ENCODE measurements around the gene ADORA1. TPM values are rescaled to one million over a fixed set of nuclear protein-coding genes. Genes with fewer than 3 reads are reported as not detected.
A peak's percentile ranks its signal among the peaks of the same experiment; 100 is the strongest.

Gene ADORA1
- total RNA-seq, 2 experiments from 2014 or later: not detected

DNA sequence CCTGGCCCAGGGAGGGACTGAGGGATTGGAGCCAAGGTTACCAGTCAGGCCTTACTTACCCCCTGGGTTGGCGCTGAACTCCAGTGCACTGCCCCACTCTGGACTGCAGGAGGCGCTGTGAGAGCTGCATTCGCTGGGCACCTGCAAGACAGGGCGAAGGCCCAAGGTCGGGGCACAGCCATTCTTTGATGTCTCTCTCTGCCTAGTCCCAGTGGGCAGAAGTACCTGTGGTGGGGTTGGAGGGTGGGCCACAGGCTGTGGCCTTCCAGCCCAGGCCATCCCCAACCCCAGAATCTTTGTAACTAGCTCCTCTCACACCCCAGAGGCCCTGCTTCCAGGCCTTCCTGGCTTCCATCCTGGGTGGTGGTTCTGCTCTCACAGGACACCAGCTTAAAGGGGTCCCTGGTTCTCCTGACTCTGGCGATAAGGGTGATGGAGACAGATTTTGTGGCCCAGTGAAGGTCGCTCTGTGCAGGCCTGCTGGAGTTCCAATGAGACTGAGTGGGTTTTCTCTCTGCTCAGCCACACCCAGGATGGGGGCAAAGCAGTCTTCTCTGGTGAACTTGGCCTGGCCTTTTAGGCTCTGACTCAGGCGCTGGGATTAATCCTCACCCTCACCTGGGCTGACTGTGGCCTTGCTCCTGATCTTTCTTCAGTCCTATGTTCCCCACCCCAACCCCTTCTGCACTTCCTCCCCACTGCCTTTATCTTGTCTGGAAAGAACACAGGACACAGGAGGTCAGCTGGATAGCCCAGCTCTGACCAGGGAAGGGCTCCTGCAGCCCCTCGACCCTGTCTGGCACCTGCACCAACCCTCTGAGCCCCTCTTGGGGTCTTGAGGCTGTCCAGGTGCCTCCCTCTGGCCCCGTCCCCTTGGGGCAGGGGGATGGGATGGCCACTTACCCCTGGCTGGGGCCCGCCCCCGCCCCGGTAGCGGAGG, 42.7 kb upstream of the ADORA1 start:
- Histone ChIP-seq H2AFZ (ENCODE audit: low read length) (no peak overlapping the region), H3K4me2 (ENCODE audit: low read length) (no peak overlapping the region), H3K9me2 (ENCODE audit: insufficient read depth, low read length) (no peaks in the 10 kb centered on the region), H3K27ac (ENCODE audit: low read depth, low read length, poor library complexity, severe bottlenecking) (no peak overlapping the region), H3K4me3 (ENCODE audit: low read depth, low read length, poor library complexity, severe bottlenecking) (no peak overlapping the region), H3K36me3 (ENCODE audit: insufficient read depth, low read length) (no peaks in the 10 kb centered on the region), H4K20me1 (ENCODE audit: insufficient read depth, low read length) (no peaks in the 10 kb centered on the region), H3K9me3 (ENCODE audit: low read length) (no peaks in the 10 kb centered on the region), H3K79me2 (ENCODE audit: insufficient read depth, low read depth, low read length) (no peaks in the 10 kb centered on the region), H3K4me1 (ENCODE audit: insufficient read depth, low read length, poor library complexity, severe bottlenecking) (no peaks in the 10 kb centered on the region)
- ChIA-PET CTCF (ENCODE audit: unreplicated experiment) (interaction anchor here (0.6 kb wide), 1 partner anchor 837 kb away, joined by 8 read pairs; no protein-coding TSS in a partner anchor), POLR2A (no interaction called here)
- peak; percentile 22 for DNase-seq (ENCODE audit: low spot score)
- no TSS peak for BruUV-seq (replicated peaks)
- intact Hi-C loops (cut with micrococcal nuclease; ENCODE audit: unreplicated experiment): no loop called here
- TF ChIP-seq EZH2phosphoT487 (IDR thresholded peaks at IDR 0.05; ENCODE audit: borderline replicate concordance, low read depth, low read length): no peak
- TF ChIP-seq, protein P1, sequence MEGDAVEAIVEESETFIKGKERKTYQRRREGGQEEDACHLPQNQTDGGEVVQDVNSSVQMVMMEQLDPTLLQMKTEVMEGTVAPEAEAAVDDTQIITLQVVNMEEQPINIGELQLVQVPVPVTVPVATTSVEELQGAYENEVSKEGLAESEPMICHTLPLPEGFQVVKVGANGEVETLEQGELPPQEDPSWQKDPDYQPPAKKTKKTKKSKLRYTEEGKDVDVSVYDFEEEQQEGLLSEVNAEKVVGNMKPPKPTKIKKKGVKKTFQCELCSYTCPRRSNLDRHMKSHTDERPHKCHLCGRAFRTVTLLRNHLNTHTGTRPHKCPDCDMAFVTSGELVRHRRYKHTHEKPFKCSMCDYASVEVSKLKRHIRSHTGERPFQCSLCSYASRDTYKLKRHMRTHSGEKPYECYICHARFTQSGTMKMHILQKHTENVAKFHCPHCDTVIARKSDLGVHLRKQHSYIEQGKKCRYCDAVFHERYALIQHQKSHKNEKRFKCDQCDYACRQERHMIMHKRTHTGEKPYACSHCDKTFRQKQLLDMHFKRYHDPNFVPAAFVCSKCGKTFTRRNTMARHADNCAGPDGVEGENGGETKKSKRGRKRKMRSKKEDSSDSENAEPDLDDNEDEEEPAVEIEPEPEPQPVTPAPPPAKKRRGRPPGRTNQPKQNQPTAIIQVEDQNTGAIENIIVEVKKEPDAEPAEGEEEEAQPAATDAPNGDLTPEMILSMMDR (conservative IDR thresholded peaks at IDR 0.05; ENCODE audit: low read length): peak; percentile 76

DNA sequence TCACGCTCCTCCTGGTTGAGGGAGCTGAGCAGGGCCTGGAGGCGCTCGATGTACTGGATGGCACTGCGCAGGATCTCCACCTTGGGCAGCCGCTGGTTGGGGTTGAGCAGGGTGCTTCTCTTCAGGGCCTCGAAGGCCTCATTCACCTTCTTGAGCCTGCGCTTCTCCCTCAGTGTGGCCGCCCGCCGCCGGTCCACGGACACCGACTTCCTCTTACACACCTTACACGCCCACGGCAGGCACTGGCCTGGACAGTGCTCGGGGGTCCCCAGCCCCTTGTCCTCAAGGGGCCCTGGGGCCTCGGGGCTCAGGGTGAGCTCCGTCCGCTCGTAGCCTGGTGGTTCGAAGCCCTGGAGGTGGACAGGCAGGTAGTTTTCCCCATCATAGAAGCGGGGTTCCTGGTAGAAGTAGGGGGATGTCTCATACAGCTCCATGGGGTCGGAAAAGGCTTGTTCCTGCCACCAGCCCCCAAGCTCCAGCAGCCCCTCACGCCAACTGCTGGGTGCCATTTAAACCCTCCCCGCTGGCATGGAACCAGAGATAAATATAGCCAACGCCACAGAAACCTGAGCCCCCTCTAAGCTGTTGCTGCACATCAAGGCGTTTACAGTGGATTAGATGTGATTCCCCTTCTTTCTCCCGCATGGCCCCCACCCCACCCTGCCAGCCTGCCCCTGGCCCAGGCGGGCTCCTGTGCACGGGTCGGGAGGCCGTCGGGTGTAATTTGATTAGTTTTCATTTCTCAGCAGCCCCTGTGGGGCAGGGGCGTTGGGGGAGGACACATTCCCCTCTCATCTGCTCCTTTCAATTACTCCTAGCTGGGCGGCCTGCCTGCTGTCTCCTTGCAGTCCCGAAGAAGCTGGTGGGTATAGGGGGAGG, 41.8 kb upstream of the ADORA1 start, which contains the start of gene MYOG:
MYOG (minus strand) TSS at position 485 of the 879 bp plus-strand sequence; CDS start at position 434, 51 bp downstream.
- Histone ChIP-seq H3K4me2 (ENCODE audit: low read length) (no peak within 1 kb of the TSS), H4K20me1 (ENCODE audit: insufficient read depth, low read length) (no peaks in the 10 kb centered on the region), H3K9me3 (ENCODE audit: low read length) (no peaks in the 10 kb centered on the region), H3K27ac (ENCODE audit: low read depth, low read length, poor library complexity, severe bottlenecking) (no peak within 1 kb of the TSS), H3K4me3 (ENCODE audit: low read depth, low read length, poor library complexity, severe bottlenecking) (no peak within 1 kb of the TSS), H3K4me1 (ENCODE audit: insufficient read depth, low read length, poor library complexity, severe bottlenecking) (no peaks in the 10 kb centered on the region), H2AFZ (ENCODE audit: low read length) (no peak within 1 kb of the TSS), H3K79me2 (ENCODE audit: insufficient read depth, low read depth, low read length) (no peaks in the 10 kb centered on the region), H3K36me3 (ENCODE audit: insufficient read depth, low read length) (no peaks in the 10 kb centered on the region), H3K9me2 (ENCODE audit: insufficient read depth, low read length) (no peaks in the 10 kb centered on the region)
- BruUV-seq (replicated peaks): no TSS peak
- no peak for DNase-seq (ENCODE audit: low spot score)
- ChIA-PET POLR2A (no interaction called here), CTCF (ENCODE audit: unreplicated experiment) (interaction anchor here (0.6 kb wide), 1 partner anchor 838 kb away, joined by 8 read pairs; no protein-coding TSS in a partner anchor)
- intact Hi-C loops (cut with micrococcal nuclease; ENCODE audit: unreplicated experiment): no loop called here
- TF ChIP-seq, protein P1 (conservative IDR thresholded peaks at IDR 0.05; ENCODE audit: low read length): no peak
- TF ChIP-seq EZH2phosphoT487 (IDR thresholded peaks at IDR 0.05; ENCODE audit: borderline replicate concordance, low read depth, low read length): no peak
